ENCODE results near the gene PVALEF.

The PVALEF gene

GRCh38 chr17:81163051-81163695 is 2.1 kb upstream of the PVALEF start:
- no peak for DNase-seq (ENCODE audit: low read depth)

- no peak for DNase-seq (ENCODE audit: low read depth)
Observed at GRCh38 chr17:81163703-81164370, 1.5 kb upstream of the PVALEF start.

- no peak for DNase-seq (ENCODE audit: low read depth)
Observed at GRCh38 chr17:81164371-81165245, 699 bp upstream of the PVALEF start.

- DNase-seq (ENCODE audit: low read depth): no peak
Observed at GRCh38 chr17:81166033-81166492, 756 bp downstream of the PVALEF start, which contains the start of gene AATK. Gene AATK (minus strand): TSS chr17:81166221. CDS start chr17:81165992, 229 bp downstream.

- no peak for DNase-seq (ENCODE audit: low read depth)
Observed at GRCh38 chr17:81167194-81167524, 1.9 kb downstream of the PVALEF start.

GRCh38 chr17:81167638-81168037 is 2.3 kb downstream of the PVALEF start:
- DNase-seq (ENCODE audit: low read depth): no peak

GRCh38 chr17:81169870-81170309 is 4.6 kb downstream of the PVALEF start:
- DNase-seq (ENCODE audit: low read depth): no peak

GRCh38 chr17:81170727-81171494 is 5.6 kb downstream of the PVALEF start:
- DNase-seq (ENCODE audit: low read depth): no peak

GRCh38 chr17:81171941-81172340 is 6.6 kb downstream of the PVALEF start:
- no peak for DNase-seq (ENCODE audit: low read depth)

GRCh38 chr17:81173052-81173761 is 7.9 kb downstream of the PVALEF start:
- DNase-seq (ENCODE audit: low read depth): no peak

GRCh38 chr17:81173762-81174155 is 8.5 kb downstream of the PVALEF start:
- no peak for DNase-seq (ENCODE audit: low read depth)

GRCh38 chr17:81176666-81177065 is 11.4 kb downstream of the PVALEF start:
- DNase-seq (ENCODE audit: low read depth): no peak

GRCh38 chr17:81178136-81179091 is 13.1 kb downstream of the PVALEF start:
- DNase-seq (ENCODE audit: low read depth): no peak

- DNase-seq (ENCODE audit: low read depth): no peak
Observed at GRCh38 chr17:81179220-81179619, 13.9 kb downstream of the PVALEF start.

- no peak for DNase-seq (ENCODE audit: low read depth)
Observed at GRCh38 chr17:81179861-81180260, 14.6 kb downstream of the PVALEF start.

GRCh38 chr17:81180836-81181810 is 15.8 kb downstream of the PVALEF start:
- DNase-seq (ENCODE audit: low read depth): no peak

- DNase-seq (ENCODE audit: low read depth): no peak
Observed at GRCh38 chr17:81181811-81182185, 16.5 kb downstream of the PVALEF start.

- DNase-seq (ENCODE audit: low read depth): no peak
Observed at GRCh38 chr17:81182596-81182995, 17.3 kb downstream of the PVALEF start.

- no peak for DNase-seq (ENCODE audit: low read depth)
Observed at GRCh38 chr17:81183316-81183715, 18.0 kb downstream of the PVALEF start.
